ENCODE results near the gene NOXO1. TPM values are rescaled to one million over a fixed set of nuclear protein-coding genes. Genes with fewer than 3 reads are reported as not detected.

NOXO1 gene
- total and polyA plus RNA-seq, 9 of the 15 experiments (the other 6 are each of a cell fraction or from before 2014, with no cell fraction given): not detected

DNA sequence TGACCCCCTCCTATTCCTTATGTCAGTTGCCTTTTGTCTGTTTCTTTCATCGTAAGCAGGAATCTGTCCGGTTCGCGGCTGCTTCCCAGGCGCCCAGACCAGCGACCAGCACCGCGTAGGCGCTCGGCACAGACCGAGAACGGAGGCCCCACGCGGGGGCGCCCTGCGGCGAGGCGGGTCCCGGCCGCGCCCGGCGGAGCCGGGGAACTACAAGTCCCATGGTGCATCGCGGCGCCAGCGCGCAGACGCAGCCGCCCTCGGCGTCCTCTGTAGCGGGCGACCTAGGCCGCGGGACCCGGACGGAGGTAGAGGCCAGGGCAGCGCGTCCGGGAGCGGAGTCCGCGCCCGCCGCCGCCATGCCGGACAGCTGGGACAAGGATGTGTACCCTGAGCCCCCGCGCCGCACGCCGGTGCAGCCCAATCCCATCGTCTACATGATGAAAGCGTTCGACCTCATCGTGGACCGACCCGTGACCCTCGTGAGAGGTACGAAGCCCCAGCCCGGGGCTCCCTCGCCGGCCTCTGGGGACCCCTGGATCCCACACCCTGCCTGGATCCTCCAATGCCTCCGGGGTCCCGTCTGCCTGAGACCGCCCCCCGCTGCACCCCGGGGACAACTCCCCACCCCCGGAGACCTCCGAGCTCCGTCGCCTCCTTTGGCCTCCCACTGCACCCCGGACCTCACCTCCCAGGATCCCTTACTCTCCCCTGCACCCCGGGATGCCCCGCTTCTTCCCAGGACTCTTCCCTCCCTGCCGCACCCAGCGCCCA lies 21.8 kb downstream of the NOXO1 start, which contains the start of gene NDUFB10 (continued):
- peak; percentile 75 for TF ChIP-seq ARID4B (CRISPR knock-in tag; IDR thresholded peaks at IDR 0.05)
- 0 out of 2 replicates have a peak, but pooled peaks have one; percentile 20 for TF ChIP-seq ZFPM2 (CRISPR knock-in tag; IDR thresholded peaks at IDR 0.05)
- peak; percentile 90; the same call in 1 of the 2 replicates for TF ChIP-seq NR1H2 (CRISPR knock-in tag; IDR thresholded peaks at IDR 0.05)
- TF ChIP-seq TEAD2 (tag; IDR thresholded peaks at IDR 0.05): no peak
- no peak for TF ChIP-seq CUX1 (CRISPR knock-in tag; IDR thresholded peaks at IDR 0.05)
- no peak for TF ChIP-seq ETV1 (tag; conservative IDR thresholded peaks at IDR 0.05; ENCODE audit: low read depth)
- no peak for TF ChIP-seq SRSF7 (optimal IDR thresholded peaks at IDR 0.05; ENCODE audit: low read depth, low read length)
- TF ChIP-seq ZNF740 (CRISPR knock-in tag; IDR thresholded peaks at IDR 0.05): no peak
- TF ChIP-seq ZNF740 (tag; IDR thresholded peaks at IDR 0.05): no peak
- TF ChIP-seq TAF7 (tag; IDR thresholded peaks at IDR 0.05): peak; percentile 28; the same call in 1 of the 2 replicates
- TF ChIP-seq SP1 (CRISPR knock-in tag; IDR thresholded peaks at IDR 0.05): peak; percentile 68
- TF ChIP-seq, protein P1, sequence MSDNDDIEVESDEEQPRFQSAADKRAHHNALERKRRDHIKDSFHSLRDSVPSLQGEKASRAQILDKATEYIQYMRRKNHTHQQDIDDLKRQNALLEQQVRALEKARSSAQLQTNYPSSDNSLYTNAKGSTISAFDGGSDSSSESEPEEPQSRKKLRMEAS (CRISPR knock-in tag; IDR thresholded peaks at IDR 0.05): peak; percentile 75
- TF ChIP-seq FOXM1 (IDR thresholded peaks at IDR 0.05; ENCODE audit: low read depth): no peak
- TF ChIP-seq FOXM1 (CRISPR knock-in tag; IDR thresholded peaks at IDR 0.05; ENCODE audit: low read depth): peak; percentile 89; the same call in 1 of the 2 replicates
- no peak for TF ChIP-seq RNF2 (IDR thresholded peaks at IDR 0.05)

Data from K562 (cell line).